Activated T-helper 1 cell treated with anti-CD3 and anti-CD28 coated beads, Interleukin-12 subunit alpha, Interleukin-12 subunit beta, Interleukin-2, Interleukin-4 antibody, amounts not matched to agents 30 ng/mL and 10 ng/mL and 1 ng/mL, durations not matched to agents 14 hours and 24 hours and 36 hours (primary cell): ENCODE results near the gene SLC7A11. TPM values are rescaled to one million over a fixed set of nuclear protein-coding genes. Genes with fewer than 3 reads are reported as not detected.

Experiments
- DNase-seq: peaks from one replicate; pipeline ENCODE4 v3.0.0; 2021; ENCODE audit warnings: low spot score
- H3K27ac Mint-ChIP-seq: one replicate; pipeline ENCODE4 v1.8.0; 2021; ENCODE audit warnings: mild to moderate bottlenecking, mixed read lengths
- H3K27me3 Mint-ChIP-seq: one replicate; pipeline ENCODE4 v1.8.0; 2022; ENCODE audit warnings: mild to moderate bottlenecking, moderate library complexity, mixed read lengths; ENCODE audit not compliant: insufficient read depth
- H3K36me3 Mint-ChIP-seq: one replicate; pipeline ENCODE4 v1.8.0; 2021; ENCODE audit warnings: low read depth, mixed read lengths
- H3K4me1 Mint-ChIP-seq: one replicate; pipeline ENCODE4 v1.8.0; 2021; ENCODE audit warnings: low read depth, mixed read lengths
- H3K4me3 Mint-ChIP-seq: one replicate; pipeline ENCODE4 v1.8.0; 2021; ENCODE audit warnings: mild to moderate bottlenecking, moderate library complexity, mixed read lengths
- H3K9me3 Mint-ChIP-seq: one replicate; pipeline ENCODE4 v1.8.0; 2021; ENCODE audit warnings: mixed read lengths
- intact Hi-C: fragments of 100-400 bp; cut with micrococcal nuclease; formaldehyde crosslinking; loops from one replicate; pipeline ENCODE4 v1.15.1; 2024
- total RNA-seq: library from RNA; stranded (reverse); gene quantifications from 2 replicates; pipeline ENCODE4 v1.2.3, GENCODE V29; 2022

SLC7A11 gene
- 2.6 and 2.7 TPM in 2 replicates for total RNA-seq

DNA sequence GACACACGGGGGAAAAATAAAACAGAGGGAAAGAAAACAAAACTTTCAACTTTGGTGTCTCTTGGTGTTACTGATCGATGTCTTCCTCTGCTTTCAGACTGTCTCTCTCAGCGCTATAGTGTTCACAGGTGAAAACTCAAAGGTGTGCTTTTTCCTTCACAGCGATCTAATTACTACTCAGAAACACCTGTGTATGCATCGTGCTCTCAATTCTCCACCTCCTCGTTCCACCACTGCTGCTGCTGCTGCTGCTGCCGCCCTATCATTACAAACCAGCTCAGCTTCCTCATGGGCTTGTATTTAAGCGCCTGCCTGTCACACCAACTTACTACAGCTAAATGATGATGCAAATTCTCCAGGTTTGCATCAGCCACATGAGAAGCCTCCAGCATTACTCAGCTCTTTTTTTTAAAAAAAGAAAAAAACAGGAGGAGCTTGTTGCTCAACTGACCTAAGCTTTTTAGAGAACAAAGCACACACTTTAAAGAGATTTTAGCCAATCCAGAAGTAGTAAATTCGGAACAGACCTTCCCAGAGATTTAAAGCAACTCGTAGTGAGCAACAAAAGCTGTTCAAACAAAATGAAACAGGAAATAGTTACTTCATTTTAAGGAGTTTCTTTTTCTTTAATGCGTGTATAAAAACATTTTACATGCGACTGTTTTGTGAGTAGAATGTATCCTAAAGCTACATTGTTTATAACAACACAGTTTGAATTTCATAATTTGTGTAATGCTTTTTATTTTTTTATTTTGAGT lies at the start of gene SLC7A11:
TSS of gene SLC7A11 (minus strand) at position 274 of the 758 bp plus-strand sequence. CDS start 280 bp downstream, outside the sequence.
- peak; percentile 70 for DNase-seq
- H3K9me3 Mint-ChIP-seq: no peaks in the 10 kb centered on the region
- peaks cover 32% of the 10 kb centered on the region for H3K4me1 Mint-ChIP-seq
- peak within 1 kb of the TSS; percentile 83 for H3K27ac Mint-ChIP-seq
- intact Hi-C loops: loop anchor here (1.0 to 10.0 kb wide), 5 partner anchors 50 to 1023 kb away; partner anchors contain the start of genes ELF2 and NOCT
- H3K4me3 Mint-ChIP-seq: peak within 1 kb of the TSS; percentile 88
- H3K27me3 Mint-ChIP-seq: peaks cover 4% of the 10 kb centered on the region
- H3K36me3 Mint-ChIP-seq: no peaks in the 10 kb centered on the region

DNA sequence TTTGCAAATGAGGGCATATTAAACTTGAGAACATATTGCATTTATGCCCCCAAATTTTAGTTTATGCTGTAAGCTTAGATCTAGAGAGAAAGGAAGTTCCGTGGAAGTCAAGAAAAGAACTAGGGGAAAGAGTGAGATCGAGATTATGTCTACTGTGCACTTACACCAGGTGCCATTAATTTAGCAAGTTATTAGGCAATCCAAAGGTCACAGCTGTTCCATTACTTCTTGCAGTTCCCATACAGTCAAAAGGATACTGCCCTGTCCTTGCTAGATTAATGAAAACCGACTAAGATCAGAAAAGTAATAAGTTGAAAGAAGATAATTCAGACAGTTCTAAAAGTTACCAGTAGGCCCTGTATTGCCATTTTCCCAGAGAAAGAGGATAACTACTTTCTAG lies 49.3 kb upstream of the SLC7A11 start:
- Mint-ChIP-seq H3K4me3 (no peak overlapping the region), H3K9me3 (no peaks in the 10 kb centered on the region), H3K27ac (no peak overlapping the region), H3K27me3 (no peaks in the 10 kb centered on the region), H3K36me3 (no peaks in the 10 kb centered on the region), H3K4me1 (no peaks in the 10 kb centered on the region)
- no peak for DNase-seq
- intact Hi-C loops: no loop called here

DNA sequence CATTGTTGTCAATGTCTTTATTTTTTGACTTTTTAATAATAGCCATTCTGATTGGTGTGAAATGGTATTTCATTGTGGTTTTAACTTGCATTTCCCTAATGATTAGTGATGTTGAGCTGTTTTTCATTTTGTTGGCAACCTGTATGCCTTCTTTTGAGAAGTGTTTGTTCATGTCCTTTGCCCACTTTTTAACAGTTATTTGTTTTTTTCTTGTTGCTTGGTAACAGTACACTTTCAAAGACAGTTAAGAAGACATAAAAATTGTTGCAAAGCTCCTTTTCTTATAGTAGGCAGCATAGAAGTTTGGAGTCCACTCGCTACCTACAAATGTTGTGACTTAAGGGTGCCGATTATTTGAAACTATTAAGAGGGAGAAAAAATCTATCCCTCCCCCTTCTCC lies 48.7 kb upstream of the SLC7A11 start:
- Mint-ChIP-seq H3K27ac (no peak overlapping the region), H3K4me1 (no peaks in the 10 kb centered on the region), H3K27me3 (no peaks in the 10 kb centered on the region), H3K9me3 (no peaks in the 10 kb centered on the region), H3K4me3 (no peak overlapping the region), H3K36me3 (no peaks in the 10 kb centered on the region)
- DNase-seq: no peak
- intact Hi-C loops: no loop called here

GRCh38 chr4:138279286-138279685 lies 37.1 kb upstream of the SLC7A11 start:
- Mint-ChIP-seq H3K4me1 (no peaks in the 10 kb centered on the region), H3K27ac (no peak overlapping the region), H3K27me3 (peaks cover 2% of the 10 kb centered on the region), H3K36me3 (no peaks in the 10 kb centered on the region), H3K9me3 (no peaks in the 10 kb centered on the region), H3K4me3 (no peak overlapping the region)
- intact Hi-C loops: no loop called here
- DNase-seq: no peak

DNA sequence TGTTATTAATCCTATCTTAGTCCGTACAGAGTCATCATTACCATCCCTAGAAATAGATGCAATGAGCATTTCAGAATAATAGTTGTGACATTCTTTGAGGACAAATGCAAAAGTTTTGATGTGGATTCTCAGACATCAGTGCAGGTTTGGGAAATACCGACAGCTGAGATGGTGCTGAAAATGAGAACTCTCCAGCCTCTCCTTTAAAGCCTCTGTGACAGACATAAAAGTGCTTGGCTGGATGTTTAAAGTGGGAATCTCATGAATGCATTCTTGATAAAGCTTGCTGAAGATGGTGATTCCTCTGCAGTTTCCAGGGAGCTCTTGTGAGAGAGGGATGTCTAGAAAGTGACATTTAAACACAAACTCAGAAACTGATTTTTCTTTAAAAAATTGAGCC lies 35.0 kb upstream of the SLC7A11 start:
- Mint-ChIP-seq H3K9me3 (no peaks in the 10 kb centered on the region), H3K4me3 (no peak overlapping the region), H3K27me3 (peaks cover under 1% of the 10 kb centered on the region), H3K27ac (no peak overlapping the region), H3K36me3 (no peaks in the 10 kb centered on the region), H3K4me1 (no peaks in the 10 kb centered on the region)
- intact Hi-C loops: no loop called here
- DNase-seq: no peak

GRCh38 chr4:138275963-138276621 lies 33.9 kb upstream of the SLC7A11 start:
- intact Hi-C loops: no loop called here
- Mint-ChIP-seq H3K27ac (no peak overlapping the region), H3K4me3 (no peak overlapping the region)

DNA sequence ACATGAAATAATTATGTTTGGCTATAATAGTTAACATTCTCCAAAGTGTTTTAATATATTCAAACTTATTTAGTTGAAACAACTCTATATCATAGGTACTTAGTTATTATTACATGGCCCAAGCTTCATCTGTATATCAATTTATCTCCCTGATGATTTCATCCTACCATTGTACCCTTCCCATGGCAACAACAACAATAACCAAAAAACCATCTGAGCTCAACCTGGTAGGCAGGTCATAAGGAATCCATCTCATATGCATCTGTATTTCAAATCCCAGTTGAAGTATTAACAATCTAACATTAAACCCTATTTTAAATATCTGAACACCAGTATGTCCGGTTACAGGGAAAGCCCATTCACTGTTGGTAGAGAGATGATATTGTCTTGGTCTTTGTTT lies 33.1 kb upstream of the SLC7A11 start:
- H3K27me3 Mint-ChIP-seq: peaks cover 4% of the 10 kb centered on the region
- no peaks in the 10 kb centered on the region for H3K36me3 Mint-ChIP-seq
- H3K4me1 Mint-ChIP-seq: no peaks in the 10 kb centered on the region
- no peak for DNase-seq
- no peak overlapping the region for H3K27ac Mint-ChIP-seq
- intact Hi-C loops: no loop called here
- H3K9me3 Mint-ChIP-seq: no peaks in the 10 kb centered on the region
- no peak overlapping the region for H3K4me3 Mint-ChIP-seq

More at GRCh38 chr4:138275963-138276621, 33.9 kb upstream of the SLC7A11 start:
- Mint-ChIP-seq H3K9me3 (no peaks in the 10 kb centered on the region), H3K36me3 (no peaks in the 10 kb centered on the region), H3K4me1 (no peaks in the 10 kb centered on the region), H3K27me3 (no peaks in the 10 kb centered on the region)
- DNase-seq: no peak

- no peak overlapping the region for H3K4me3 Mint-ChIP-seq
- H3K9me3 Mint-ChIP-seq: no peaks in the 10 kb centered on the region
- H3K27ac Mint-ChIP-seq: no peak overlapping the region
- peaks cover 14% of the 10 kb centered on the region for H3K27me3 Mint-ChIP-seq
- no peak for DNase-seq
- intact Hi-C loops: no loop called here
- no peaks in the 10 kb centered on the region for H3K4me1 Mint-ChIP-seq
- no peaks in the 10 kb centered on the region for H3K36me3 Mint-ChIP-seq
These were observed 27.0 kb upstream of the SLC7A11 start for GRCh38 chr4:138269175-138269574.

DNA sequence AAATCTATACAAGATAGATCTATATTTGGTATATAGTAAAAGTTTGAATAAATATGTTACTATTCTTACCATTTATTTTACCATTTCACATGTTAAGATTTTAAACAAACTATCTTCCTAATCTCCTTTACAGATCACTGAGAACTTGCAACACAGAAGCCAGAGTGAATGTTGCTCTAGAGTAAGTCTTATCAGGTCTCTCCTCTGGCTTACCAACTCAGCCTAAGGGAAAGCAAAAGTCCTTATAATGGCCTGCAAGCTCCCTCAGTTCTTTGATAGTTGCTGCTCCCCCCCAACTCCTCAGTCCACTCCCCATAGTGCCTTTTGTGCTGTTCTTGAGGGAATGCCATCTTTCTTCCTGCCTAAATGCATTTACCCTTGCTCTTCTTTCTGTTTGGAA lies 25.7 kb upstream of the SLC7A11 start:
- Mint-ChIP-seq H3K9me3 (no peaks in the 10 kb centered on the region), H3K4me3 (no peak overlapping the region), H3K27me3 (peaks cover 20% of the 10 kb centered on the region), H3K27ac (no peak overlapping the region), H3K4me1 (no peaks in the 10 kb centered on the region), H3K36me3 (no peaks in the 10 kb centered on the region)
- intact Hi-C loops: no loop called here
- no peak for DNase-seq

- no peak overlapping the region for H3K27ac Mint-ChIP-seq
These were observed 24.8 kb upstream of the SLC7A11 start for GRCh38 chr4:138266948-138267347.

DNA sequence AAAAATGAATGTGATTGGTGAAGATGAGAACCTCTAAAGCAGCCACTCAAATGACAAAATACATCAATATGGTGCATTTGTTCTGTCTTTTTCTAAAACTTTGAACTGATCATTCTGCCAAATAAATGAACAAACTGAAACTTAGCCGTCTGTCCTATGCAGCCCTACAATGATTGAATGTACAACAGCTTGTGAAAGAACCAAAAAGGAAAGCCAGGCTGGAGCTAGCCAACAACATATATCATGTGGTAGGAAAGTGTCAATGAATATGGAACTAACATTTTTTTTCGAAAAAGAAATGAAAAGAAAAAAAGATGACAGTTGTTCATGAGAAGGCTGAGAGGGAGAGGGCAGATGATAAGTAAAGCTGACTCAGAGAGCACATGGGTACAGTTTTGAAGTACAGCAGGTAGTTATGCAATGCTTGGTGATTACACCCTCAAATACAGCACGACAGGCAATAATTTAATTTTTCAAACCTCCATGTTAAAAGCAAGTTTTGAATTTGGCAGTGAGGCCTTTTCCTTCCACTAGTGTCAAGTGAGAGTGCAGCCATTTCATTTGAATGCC lies 21.2 kb upstream of the SLC7A11 start:
- Mint-ChIP-seq H3K4me3 (no peak overlapping the region), H3K4me1 (no peaks in the 10 kb centered on the region), H3K27ac (no peak overlapping the region), H3K36me3 (no peaks in the 10 kb centered on the region), H3K9me3 (no peaks in the 10 kb centered on the region), H3K27me3 (peaks cover 25% of the 10 kb centered on the region)
- no peak for DNase-seq
- intact Hi-C loops: no loop called here

More at GRCh38 chr4:138266948-138267347, 24.8 kb upstream of the SLC7A11 start:
- no peak overlapping the region for H3K4me3 Mint-ChIP-seq
- H3K36me3 Mint-ChIP-seq: no peaks in the 10 kb centered on the region
- no peak for DNase-seq
- H3K27me3 Mint-ChIP-seq: peaks cover 22% of the 10 kb centered on the region
- H3K4me1 Mint-ChIP-seq: no peaks in the 10 kb centered on the region
- no peaks in the 10 kb centered on the region for H3K9me3 Mint-ChIP-seq
- intact Hi-C loops: no loop called here

GRCh38 chr4:138262469-138262868 lies 20.3 kb upstream of the SLC7A11 start:
- H3K27ac Mint-ChIP-seq: no peak overlapping the region
- intact Hi-C loops: no loop called here

GRCh38 chr4:138262030-138262429 lies 19.9 kb upstream of the SLC7A11 start:
- Mint-ChIP-seq H3K9me3 (no peaks in the 10 kb centered on the region), H3K27ac (no peak overlapping the region), H3K4me3 (no peak overlapping the region), H3K27me3 (peaks cover 25% of the 10 kb centered on the region), H3K36me3 (no peaks in the 10 kb centered on the region), H3K4me1 (no peaks in the 10 kb centered on the region)
- intact Hi-C loops: no loop called here
- DNase-seq: no peak

More at GRCh38 chr4:138262469-138262868, 20.3 kb upstream of the SLC7A11 start:
- peaks cover 25% of the 10 kb centered on the region for H3K27me3 Mint-ChIP-seq
- no peak overlapping the region for H3K4me3 Mint-ChIP-seq
- no peaks in the 10 kb centered on the region for H3K9me3 Mint-ChIP-seq
- H3K36me3 Mint-ChIP-seq: no peaks in the 10 kb centered on the region
- no peak for DNase-seq
- no peaks in the 10 kb centered on the region for H3K4me1 Mint-ChIP-seq
